Uterus (tissue), 2 donors: ENCODE data around the gene NLN.
"Not testable (repeated sequence)": the region's sequence is repeated elsewhere in the genome, so short reads cannot be mapped to it uniquely, and the experiment has no call there.

ENCODE experiments used
- CTCF ChIP-seq, 4 experiments: fragments of 200-600 bp in 2 of 4; fragments of 450-650 bp in 2 of 4; sonication (generic) in 2 of 4; IDR thresholded peaks; one replicate each; pipeline ENCODE4 v1.5.1; 2016 to 2019; ENCODE audit warnings: antibody characterized with exemption in 4 of 4, mild to moderate bottlenecking in 2 of 4, moderate library complexity in 1 of 4
- POLR2A ChIP-seq, 2 donors: fragments of 450-650 bp; IDR thresholded peaks; one replicate each; pipeline ENCODE4 v1.6.1; 2016; ENCODE audit warnings: antibody characterized with exemption in 2 of 2, mild to moderate bottlenecking in 1 of 2, moderate library complexity in 1 of 2

- TF ChIP-seq CTCF, POLR2A (IDR thresholded peaks at IDR 0.05): not testable (repeated sequence)
These were observed 122.8 kb downstream of the NLN start for GRCh38 chr5:65844763-65845162.
